Upper lobe of right lung (tissue), 1 donor: ENCODE measurements around the gene TTLL8. TPM values are rescaled to one million over a fixed set of nuclear protein-coding genes. Genes with fewer than 3 reads are reported as not detected.
"Not testable (repeated sequence)": the region's sequence is repeated elsewhere in the genome, so short reads cannot be mapped to it uniquely, and the experiment has no call there.

Experiments used
- ATAC-seq: fragments of 200-7000 bp; cut with Tn5 transposase; one replicate; pipeline ENCODE4 v1.9.1; 2020; ENCODE audit warnings: mild to moderate bottlenecking, moderate library complexity
- DNase-seq: peaks from one replicate; pipeline ENCODE4 v3.0.0-alpha.2; 2020
- H3K27ac ChIP-seq: fragments of 200-600 bp; one replicate; pipeline ENCODE4 v1.8.0; 2022
- H3K27me3 ChIP-seq: fragments of 200-600 bp; one replicate; pipeline ENCODE4 v1.8.0; 2022; ENCODE audit warnings: mild to moderate bottlenecking
- H3K36me3 ChIP-seq: fragments of 200-600 bp; one replicate; pipeline ENCODE4 v1.8.0; 2022
- H3K4me1 ChIP-seq: fragments of 200-600 bp; one replicate; pipeline ENCODE4 v1.8.0; 2022
- H3K4me3 ChIP-seq: fragments of 200-600 bp; one replicate; pipeline ENCODE4 v1.8.0; 2022; ENCODE audit warnings: mild to moderate bottlenecking
- H3K9me3 ChIP-seq: fragments of 200-600 bp; one replicate; pipeline ENCODE4 v1.8.0; 2022
- CTCF ChIP-seq: fragments of 200-600 bp; IDR thresholded peaks from one replicate; pipeline ENCODE4 v1.8.0; 2022; ENCODE audit warnings: antibody characterized with exemption
- intact Hi-C: fragments of 100-400 bp; cut with DNase I; formaldehyde crosslinking; loops from one replicate; pipeline ENCODE4 v1.11.0; 2022
- total RNA-seq: library from RNA; stranded (reverse); fragmentation: NEBNext Ultra II Directional; extraction: Animal tissue kit (Norgen Biotek cat#: 25700); gene quantifications from one replicate; pipeline ENCODE4 v1.2.1, GENCODE V29; 2021
- donor health status: DM: no; HTN: yes; CAD: no; lungs with severe emphysema.

Gene TTLL8
- total RNA-seq, 1 donor from 2014 or later, result not detected

GRCh38 chr22:49991167-49991566 is 66.9 kb downstream of the TTLL8 start:
- Histone ChIP-seq H3K36me3 (no peaks in the 10 kb centered on the region), H3K9me3 (no peaks in the 10 kb centered on the region), H3K4me3 (no peak overlapping the region), H3K27me3 (no peaks in the 10 kb centered on the region), H3K4me1 (peaks cover 4% of the 10 kb centered on the region), H3K27ac (no peak overlapping the region)
- intact Hi-C loops, result no loop called here
- no peak for DNase-seq
- TF ChIP-seq CTCF, result no peak
- no peak for ATAC-seq

GRCh38 chr22:49989826-49990225 is 68.3 kb downstream of the TTLL8 start:
- H3K27me3 ChIP-seq, H3K9me3 ChIP-seq, ATAC-seq, H3K36me3 ChIP-seq, H3K4me1 ChIP-seq, H3K4me3 ChIP-seq, H3K27ac ChIP-seq: not testable (repeated sequence)
- intact Hi-C loops, result loop anchor here (10.0 kb wide), 1 partner anchor 55 kb away; no protein-coding TSS in a partner anchor
- peak; percentile 39 for DNase-seq

GRCh38 chr22:49986325-49986724 is 71.8 kb downstream of the TTLL8 start:
- intact Hi-C loops, result loop anchor here (10.0 kb wide), 1 partner anchor 52 kb away; no protein-coding TSS in a partner anchor
- Histone ChIP-seq H3K9me3 (peaks cover 3% of the 10 kb centered on the region), H3K4me1 (peaks cover 9% of the 10 kb centered on the region), H3K27ac (no peak overlapping the region), H3K36me3 (no peaks in the 10 kb centered on the region), H3K27me3 (peaks cover 23% of the 10 kb centered on the region), H3K4me3 (no peak overlapping the region)
- DNase-seq, result no peak
- no peak for TF ChIP-seq CTCF
- no peak for ATAC-seq

- intact Hi-C loops, result loop anchor here (10.0 kb wide), 1 partner anchor 49 kb away; no protein-coding TSS in a partner anchor
- no peaks in the 10 kb centered on the region for H3K36me3 ChIP-seq
- H3K9me3 ChIP-seq, result peaks cover 3% of the 10 kb centered on the region
- TF ChIP-seq CTCF, result peak; percentile 49
- H3K4me1 ChIP-seq, result peaks cover 9% of the 10 kb centered on the region
- peaks cover 23% of the 10 kb centered on the region for H3K27me3 ChIP-seq
- H3K4me3 ChIP-seq, result peak overlapping the region; percentile 19
- H3K27ac ChIP-seq, result no peak overlapping the region
- peak; percentile 77 for ATAC-seq
- DNase-seq, result peak; percentile 72
Measured at GRCh38 chr22:49983148-49984042, 74.7 kb downstream of the TTLL8 start.

GRCh38 chr22:49981799-49982198 is 76.3 kb downstream of the TTLL8 start:
- H3K4me3 ChIP-seq, H3K9me3 ChIP-seq, H3K4me1 ChIP-seq, DNase-seq, ATAC-seq, H3K27ac ChIP-seq, H3K36me3 ChIP-seq: not testable (repeated sequence)
- H3K27me3 ChIP-seq, result peaks cover 23% of the 10 kb centered on the region
- intact Hi-C loops, result loop anchor here (10.0 kb wide), 1 partner anchor 47 kb away; no protein-coding TSS in a partner anchor

- Histone ChIP-seq H3K4me3 (no peak overlapping the region), H3K4me1 (peaks cover 9% of the 10 kb centered on the region), H3K27me3 (peaks cover 23% of the 10 kb centered on the region), H3K27ac (no peak overlapping the region), H3K36me3 (no peaks in the 10 kb centered on the region), H3K9me3 (no peaks in the 10 kb centered on the region)
- intact Hi-C loops, result loop anchor here (10.0 kb wide), 1 partner anchor 45 kb away; no protein-coding TSS in a partner anchor
- peak; percentile 75 for TF ChIP-seq CTCF
- ATAC-seq, result peak; percentile 85
- DNase-seq, result peak; percentile 64
Measured at GRCh38 chr22:49979587-49980264, 78.4 kb downstream of the TTLL8 start.
